Keratinocyte (primary cell): ENCODE measurements around the gene TRUB1.

Source experiments
- CTCF ChIP-seq, 3 experiments: IDR thresholded peaks in 1 of 3; conservative IDR thresholded peaks in 1 of 3; optimal IDR thresholded peaks in 1 of 3; 2 replicates in 2 of 3; 3 replicates in 1 of 3; pipeline versions ENCODE3 to v1.5.1; 2011; ENCODE audit warnings: low read length in 3 of 3, mild to moderate bottlenecking in 3 of 3, moderate library complexity in 2 of 3, control low read depth in 1 of 3, inconsistent platforms in 1 of 3; ENCODE audit not compliant: insufficient read depth in 2 of 3; ENCODE audit errors: extremely low read depth in 1 of 3
- EZH2 ChIP-seq: IDR thresholded peaks from one replicate; pipeline ENCODE4 v1.6.1; 2012; ENCODE audit warnings: inconsistent platforms, mild to moderate bottlenecking, low read length, moderate library complexity

GRCh38 chr10:114905450-114905849 is 32.5 kb upstream of the TRUB1 start:
- TF ChIP-seq CTCF (optimal IDR thresholded peaks at IDR 0.05 in 1 of 3, IDR thresholded peaks at IDR 0.05 in 1 of 3, conservative IDR thresholded peaks at IDR 0.05 in 1 of 3; ENCODE audit: extremely low read depth in 1 of 3, insufficient read depth in 2 of 3, low read length in 3 of 3) (no peak), EZH2 (no peak)
